Stimulated activated CD4-positive, alpha-beta T cell treated with anti-CD3 and anti-CD28 coated beads, Interleukin-12 subunit alpha, Interleukin-12 subunit beta, amount 100 ng/mL, for 4 hours (primary cell): ENCODE results near the gene TRPM6.
"Not testable (repeated sequence)": the region's sequence is repeated elsewhere in the genome, so short reads cannot be mapped to it uniquely, and the experiment has no call there.

Source experiments
- DNase-seq: peaks from one replicate; pipeline ENCODE4 v3.0.0-alpha.2; 2020

Gene TRPM6

GRCh38 chr9:74855072-74855471 lies 32.6 kb downstream of the TRPM6 start:
- DNase-seq, result no peak

GRCh38 chr9:74853024-74853423 lies 34.7 kb downstream of the TRPM6 start:
- DNase-seq, result not testable (repeated sequence)

- no peak for DNase-seq
Measured at GRCh38 chr9:74848153-74848525, 39.6 kb downstream of the TRPM6 start.

- no peak for DNase-seq
Measured at GRCh38 chr9:74847478-74848152, 40.1 kb downstream of the TRPM6 start.

- DNase-seq, result no peak
Measured at GRCh38 chr9:74846766-74847165, 41.0 kb downstream of the TRPM6 start.

GRCh38 chr9:74838351-74838750 lies 49.4 kb downstream of the TRPM6 start:
- DNase-seq, result no peak

GRCh38 chr9:74824654-74825053 lies 63.1 kb downstream of the TRPM6 start:
- DNase-seq, result no peak

GRCh38 chr9:74821636-74822035 lies 66.1 kb downstream of the TRPM6 start:
- no peak for DNase-seq

- DNase-seq, result no peak
Measured at GRCh38 chr9:74817816-74818215, 69.9 kb downstream of the TRPM6 start.

- DNase-seq, result no peak
Measured at GRCh38 chr9:74817281-74817810, 70.4 kb downstream of the TRPM6 start.

GRCh38 chr9:74810200-74810599 lies 77.5 kb downstream of the TRPM6 start:
- no peak for DNase-seq

- no peak for DNase-seq
Measured at GRCh38 chr9:74804018-74804385, 83.7 kb downstream of the TRPM6 start.

- no peak for DNase-seq
Measured at GRCh38 chr9:74803376-74804017, 84.2 kb downstream of the TRPM6 start.

- DNase-seq, result no peak
Measured at GRCh38 chr9:74800226-74800625, 87.5 kb downstream of the TRPM6 start.

GRCh38 chr9:74795803-74796202 lies 91.9 kb downstream of the TRPM6 start:
- DNase-seq, result no peak

- no peak for DNase-seq
Measured at GRCh38 chr9:74795081-74795480, 92.6 kb downstream of the TRPM6 start.

GRCh38 chr9:74784506-74784905 lies 103.2 kb downstream of the TRPM6 start:
- no peak for DNase-seq

GRCh38 chr9:74783408-74783807 lies 104.3 kb downstream of the TRPM6 start:
- no peak for DNase-seq

- peak; percentile 62 for DNase-seq
Measured at GRCh38 chr9:74777136-74777879, 110.4 kb downstream of the TRPM6 start.

- DNase-seq, result no peak
Measured at GRCh38 chr9:74775396-74775795, 112.3 kb downstream of the TRPM6 start.

GRCh38 chr9:74773886-74774479 lies 113.7 kb downstream of the TRPM6 start:
- peak; percentile 63 for DNase-seq

GRCh38 chr9:74772121-74772520 lies 115.6 kb downstream of the TRPM6 start:
- DNase-seq, result no peak

- DNase-seq, result no peak
Measured at GRCh38 chr9:74771672-74772071, 116.0 kb downstream of the TRPM6 start.

- peak; percentile 14 for DNase-seq
Measured at GRCh38 chr9:74771262-74771585, 116.5 kb downstream of the TRPM6 start.
